Spleen (tissue), 7 donors: ENCODE results near the gene WNT9A.

Source experiments
- POLR2A ChIP-seq, 3 donors: fragments of 450-650 bp; IDR thresholded peaks; one replicate each; pipeline ENCODE4 v1.5.1; 2017; ENCODE audit warnings: antibody characterized with exemption in 3 of 3, mild to moderate bottlenecking in 1 of 3
- TF ChIP-seq, protein P1 (sequence below), 11 experiments: fragments of 200-600 bp in 7 of 11; fragments of 450-650 bp in 4 of 11; sonication (generic) in 4 of 11; IDR thresholded peaks in 8 of 11; conservative IDR thresholded peaks in 3 of 11; 1 replicate in 7 of 11; 2 replicates in 4 of 11; pipeline versions ENCODE4 v1.4.0 to v1.8.0; 2016 to 2021; ENCODE audit warnings: antibody characterized with exemption in 11 of 11, inconsistent platforms in 4 of 11, mild to moderate bottlenecking in 1 of 11
- donor health status: DM: no; HTN: no; CAD: no; lungs with moderate emphysema.
- donor health status: DM: no; HTN: no; CAD: no.
- donor health status: DM: no; HTN: no; CAD: no.

DNA sequence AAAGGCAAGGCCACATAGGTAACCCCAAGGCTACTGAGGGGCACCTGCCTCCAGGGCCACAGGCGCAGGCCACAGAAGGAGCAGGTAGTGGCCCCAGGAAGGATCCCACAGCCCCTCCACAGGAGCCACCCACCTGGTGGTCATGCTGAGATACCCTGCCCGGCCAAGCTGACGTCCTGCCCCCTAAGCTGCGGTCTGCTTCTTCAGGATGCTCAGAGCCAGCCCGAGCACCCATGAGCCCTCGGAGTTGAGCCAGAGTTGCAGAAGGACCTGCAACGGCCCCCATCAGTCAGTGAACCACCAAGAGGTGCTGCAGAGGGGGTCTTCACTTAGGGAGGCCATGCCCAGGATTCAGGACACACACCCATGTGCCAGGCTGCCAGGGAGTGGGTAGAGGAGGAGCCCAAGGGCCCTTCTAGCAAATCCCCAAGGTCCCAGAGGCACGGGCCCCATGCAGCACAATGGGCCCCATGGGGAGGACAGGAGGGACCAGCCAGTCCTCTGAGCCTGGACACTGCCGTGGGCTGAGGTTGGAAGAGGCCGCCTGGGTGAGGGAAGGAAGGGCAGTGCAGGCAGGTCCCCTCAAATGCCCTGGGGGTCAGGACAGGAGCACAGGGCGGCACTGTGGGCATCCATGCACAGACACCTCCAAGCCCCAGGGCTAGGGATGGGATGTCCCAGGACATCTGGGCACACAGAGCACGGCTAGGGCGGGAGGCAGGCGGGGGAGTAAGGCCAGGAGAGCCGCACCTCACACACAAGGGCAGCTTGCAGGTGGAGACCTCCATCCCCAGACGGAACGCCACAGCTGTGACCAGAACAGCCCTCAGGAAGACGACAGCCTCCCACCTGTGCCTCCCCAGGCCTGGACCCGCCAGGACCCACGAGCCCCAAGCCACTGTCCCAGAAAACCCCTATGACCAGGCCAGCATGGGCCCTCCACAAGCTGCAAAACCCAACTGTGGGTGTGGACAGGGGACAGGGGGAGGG is 20.5 kb downstream of the WNT9A start:
- TF ChIP-seq POLR2A (IDR thresholded peaks at IDR 0.05): no peak
- TF ChIP-seq, protein P1, sequence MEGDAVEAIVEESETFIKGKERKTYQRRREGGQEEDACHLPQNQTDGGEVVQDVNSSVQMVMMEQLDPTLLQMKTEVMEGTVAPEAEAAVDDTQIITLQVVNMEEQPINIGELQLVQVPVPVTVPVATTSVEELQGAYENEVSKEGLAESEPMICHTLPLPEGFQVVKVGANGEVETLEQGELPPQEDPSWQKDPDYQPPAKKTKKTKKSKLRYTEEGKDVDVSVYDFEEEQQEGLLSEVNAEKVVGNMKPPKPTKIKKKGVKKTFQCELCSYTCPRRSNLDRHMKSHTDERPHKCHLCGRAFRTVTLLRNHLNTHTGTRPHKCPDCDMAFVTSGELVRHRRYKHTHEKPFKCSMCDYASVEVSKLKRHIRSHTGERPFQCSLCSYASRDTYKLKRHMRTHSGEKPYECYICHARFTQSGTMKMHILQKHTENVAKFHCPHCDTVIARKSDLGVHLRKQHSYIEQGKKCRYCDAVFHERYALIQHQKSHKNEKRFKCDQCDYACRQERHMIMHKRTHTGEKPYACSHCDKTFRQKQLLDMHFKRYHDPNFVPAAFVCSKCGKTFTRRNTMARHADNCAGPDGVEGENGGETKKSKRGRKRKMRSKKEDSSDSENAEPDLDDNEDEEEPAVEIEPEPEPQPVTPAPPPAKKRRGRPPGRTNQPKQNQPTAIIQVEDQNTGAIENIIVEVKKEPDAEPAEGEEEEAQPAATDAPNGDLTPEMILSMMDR (IDR thresholded peaks at IDR 0.05 in 8 of 11, conservative IDR thresholded peaks at IDR 0.05 in 3 of 11): no peak
